Uterus (tissue), 4 donors: ENCODE data around the gene GDI1. TPM values are rescaled to one million over a fixed set of nuclear protein-coding genes. Genes with fewer than 3 reads are reported as not detected.

Experiments used
- DNase-seq, 2 donors: peaks; one replicate each; pipeline ENCODE4 v3.0.0-alpha.2; 2019 to 2020
- H3K27ac ChIP-seq, 2 donors: fragments of 200-600 bp; sonication (generic); 1 replicate in 1 of 2; 2 replicates in 1 of 2; pipeline ENCODE4 v1.5.1; 2016 to 2018
- H3K27me3 ChIP-seq, 2 donors: fragments of 200-600 bp; sonication (generic); one replicate each; pipeline ENCODE4 v1.5.1; 2018 to 2019; ENCODE audit warnings: control low read depth in 1 of 2
- H3K36me3 ChIP-seq, 2 donors: fragments of 200-600 bp; sonication (generic); one replicate each; pipeline ENCODE4 v1.5.1; 2019; ENCODE audit warnings: control low read depth in 1 of 2
- H3K4me1 ChIP-seq, 2 donors: fragments of 200-600 bp; sonication (generic); one replicate each; pipeline ENCODE4 v1.5.1; 2018 to 2019; ENCODE audit warnings: control low read depth in 1 of 2
- H3K4me3 ChIP-seq, 2 donors: fragments of 200-600 bp; sonication (generic); 1 replicate in 1 of 2; 2 replicates in 1 of 2; pipeline ENCODE4 v1.5.1; 2018 to 2019; ENCODE audit warnings: mild to moderate bottlenecking in 1 of 2
- H3K9me3 ChIP-seq, 2 donors: fragments of 200-600 bp; sonication (generic); one replicate each; pipeline ENCODE4 v1.5.1; 2019; ENCODE audit warnings: control low read depth in 1 of 2
- POLR2A ChIP-seq, 2 donors: fragments of 450-650 bp; IDR thresholded peaks; one replicate each; pipeline ENCODE4 v1.6.1; 2016; ENCODE audit warnings: antibody characterized with exemption in 2 of 2, mild to moderate bottlenecking in 1 of 2, moderate library complexity in 1 of 2
- intact Hi-C: fragments of 100-400 bp; cut with DNase I; formaldehyde crosslinking; loops from one replicate; pipeline ENCODE4 v1.15.1; 2023; ENCODE audit warnings: low total_unique reads
- total RNA-seq, 4 donors: library from RNA; depleted of rRNA in 3 of 4; stranded (reverse); fragments of >200 nt in 3 of 4; gene quantifications; one replicate each; pipeline versions ENCODE4 v1.1.0 to v1.2.4, GENCODE V29; 2014 to 2023
- TF ChIP-seq, protein P1 (sequence below), 4 experiments: fragments of 200-600 bp in 2 of 4; fragments of 450-650 bp in 2 of 4; sonication (generic) in 2 of 4; IDR thresholded peaks; one replicate each; pipeline ENCODE4 v1.5.1; 2016 to 2019; ENCODE audit warnings: antibody characterized with exemption in 4 of 4, mild to moderate bottlenecking in 2 of 4, moderate library complexity in 1 of 4
- donor health status: DM: yes; HTN: yes; CAD: no.

The GDI1 gene
- total RNA-seq, 4 donors from 2014 or later: 100.0 to 175 (median 135) TPM

GRCh38 chrX:154430916-154431315, 6.0 kb upstream of the GDI1 start:
- Histone ChIP-seq H3K27me3 (no peaks in the 10 kb centered on the region), H3K4me1 (no peaks in the 10 kb centered on the region), H3K36me3 (no peaks in the 10 kb centered on the region), H3K4me3 (no peak overlapping the region), H3K9me3 (no peaks in the 10 kb centered on the region), H3K27ac (no peak overlapping the region)
- intact Hi-C loops: no loop called here
- TF ChIP-seq, protein P1, sequence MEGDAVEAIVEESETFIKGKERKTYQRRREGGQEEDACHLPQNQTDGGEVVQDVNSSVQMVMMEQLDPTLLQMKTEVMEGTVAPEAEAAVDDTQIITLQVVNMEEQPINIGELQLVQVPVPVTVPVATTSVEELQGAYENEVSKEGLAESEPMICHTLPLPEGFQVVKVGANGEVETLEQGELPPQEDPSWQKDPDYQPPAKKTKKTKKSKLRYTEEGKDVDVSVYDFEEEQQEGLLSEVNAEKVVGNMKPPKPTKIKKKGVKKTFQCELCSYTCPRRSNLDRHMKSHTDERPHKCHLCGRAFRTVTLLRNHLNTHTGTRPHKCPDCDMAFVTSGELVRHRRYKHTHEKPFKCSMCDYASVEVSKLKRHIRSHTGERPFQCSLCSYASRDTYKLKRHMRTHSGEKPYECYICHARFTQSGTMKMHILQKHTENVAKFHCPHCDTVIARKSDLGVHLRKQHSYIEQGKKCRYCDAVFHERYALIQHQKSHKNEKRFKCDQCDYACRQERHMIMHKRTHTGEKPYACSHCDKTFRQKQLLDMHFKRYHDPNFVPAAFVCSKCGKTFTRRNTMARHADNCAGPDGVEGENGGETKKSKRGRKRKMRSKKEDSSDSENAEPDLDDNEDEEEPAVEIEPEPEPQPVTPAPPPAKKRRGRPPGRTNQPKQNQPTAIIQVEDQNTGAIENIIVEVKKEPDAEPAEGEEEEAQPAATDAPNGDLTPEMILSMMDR (IDR thresholded peaks at IDR 0.05): no peak
- no peak for TF ChIP-seq POLR2A (IDR thresholded peaks at IDR 0.05)
- no peak for DNase-seq

GRCh38 chrX:154431341-154431740, 5.6 kb upstream of the GDI1 start:
- H3K27ac ChIP-seq: no peak overlapping the region
- TF ChIP-seq, protein P1 (IDR thresholded peaks at IDR 0.05): no peak
- no peak for TF ChIP-seq POLR2A (IDR thresholded peaks at IDR 0.05)
- no peak overlapping the region for H3K4me3 ChIP-seq
- H3K9me3 ChIP-seq: no peaks in the 10 kb centered on the region
- H3K27me3 ChIP-seq: no peaks in the 10 kb centered on the region
- intact Hi-C loops: no loop called here
- H3K36me3 ChIP-seq: no peaks in the 10 kb centered on the region
- no peaks in the 10 kb centered on the region for H3K4me1 ChIP-seq
- no peak for DNase-seq

DNA sequence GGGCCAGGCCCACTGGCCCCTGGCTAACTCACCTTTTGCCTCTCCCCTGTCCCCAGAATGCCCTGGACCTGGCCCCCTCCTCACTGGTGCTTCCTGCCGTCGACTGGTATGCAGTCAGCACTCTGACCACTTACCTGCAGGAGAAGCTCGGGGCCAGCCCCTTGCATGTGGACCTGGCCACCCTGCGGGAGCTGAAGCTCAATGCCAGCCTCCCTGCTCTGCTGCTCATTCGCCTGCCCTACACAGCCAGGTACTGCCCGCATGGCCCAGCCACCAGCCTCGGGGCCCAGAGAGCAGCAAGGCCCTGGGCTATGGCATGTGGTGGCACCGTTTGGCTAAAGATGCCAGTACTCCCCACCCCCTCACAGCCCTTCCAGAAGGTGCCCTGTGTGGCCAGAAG, 4.7 kb upstream of the GDI1 start:
- H3K27ac ChIP-seq: no peak overlapping the region
- intact Hi-C loops: no loop called here
- H3K36me3 ChIP-seq: no peaks in the 10 kb centered on the region
- H3K9me3 ChIP-seq: no peaks in the 10 kb centered on the region
- DNase-seq: no peak
- no peaks in the 10 kb centered on the region for H3K4me1 ChIP-seq
- no peak overlapping the region for H3K4me3 ChIP-seq
- no peak for TF ChIP-seq POLR2A (IDR thresholded peaks at IDR 0.05)
- TF ChIP-seq, protein P1 (IDR thresholded peaks at IDR 0.05): no peak
- H3K27me3 ChIP-seq: no peaks in the 10 kb centered on the region

DNA sequence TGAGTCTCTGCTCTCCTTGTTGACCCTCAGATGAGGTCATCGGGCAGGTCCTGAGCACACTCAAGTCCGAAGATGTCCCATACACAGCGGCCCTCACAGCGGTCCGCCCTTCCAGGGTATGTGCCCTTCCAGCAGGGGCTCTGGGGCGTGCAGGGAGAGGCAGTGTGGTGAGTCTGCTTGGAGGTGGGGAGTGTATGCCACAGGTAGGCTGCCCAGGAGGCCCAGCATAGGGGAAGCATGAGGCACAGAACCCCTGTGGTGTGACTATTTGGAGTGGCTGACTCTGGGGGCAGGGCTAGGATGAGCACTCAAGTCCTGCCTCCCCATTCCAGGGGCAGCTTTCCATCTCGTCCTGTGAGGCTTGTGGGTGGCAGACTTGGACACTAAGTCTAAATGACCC, 3.3 kb upstream of the GDI1 start:
- no peak overlapping the region for H3K27ac ChIP-seq
- no peaks in the 10 kb centered on the region for H3K27me3 ChIP-seq
- intact Hi-C loops: no loop called here
- DNase-seq: no peak
- no peak overlapping the region for H3K4me3 ChIP-seq
- H3K9me3 ChIP-seq: no peaks in the 10 kb centered on the region
- H3K4me1 ChIP-seq: peaks cover 0 to 2% of the 10 kb centered on the region in 2 donors
- TF ChIP-seq, protein P1 (IDR thresholded peaks at IDR 0.05): no peak
- TF ChIP-seq POLR2A (IDR thresholded peaks at IDR 0.05): no peak
- no peaks in the 10 kb centered on the region for H3K36me3 ChIP-seq

DNA sequence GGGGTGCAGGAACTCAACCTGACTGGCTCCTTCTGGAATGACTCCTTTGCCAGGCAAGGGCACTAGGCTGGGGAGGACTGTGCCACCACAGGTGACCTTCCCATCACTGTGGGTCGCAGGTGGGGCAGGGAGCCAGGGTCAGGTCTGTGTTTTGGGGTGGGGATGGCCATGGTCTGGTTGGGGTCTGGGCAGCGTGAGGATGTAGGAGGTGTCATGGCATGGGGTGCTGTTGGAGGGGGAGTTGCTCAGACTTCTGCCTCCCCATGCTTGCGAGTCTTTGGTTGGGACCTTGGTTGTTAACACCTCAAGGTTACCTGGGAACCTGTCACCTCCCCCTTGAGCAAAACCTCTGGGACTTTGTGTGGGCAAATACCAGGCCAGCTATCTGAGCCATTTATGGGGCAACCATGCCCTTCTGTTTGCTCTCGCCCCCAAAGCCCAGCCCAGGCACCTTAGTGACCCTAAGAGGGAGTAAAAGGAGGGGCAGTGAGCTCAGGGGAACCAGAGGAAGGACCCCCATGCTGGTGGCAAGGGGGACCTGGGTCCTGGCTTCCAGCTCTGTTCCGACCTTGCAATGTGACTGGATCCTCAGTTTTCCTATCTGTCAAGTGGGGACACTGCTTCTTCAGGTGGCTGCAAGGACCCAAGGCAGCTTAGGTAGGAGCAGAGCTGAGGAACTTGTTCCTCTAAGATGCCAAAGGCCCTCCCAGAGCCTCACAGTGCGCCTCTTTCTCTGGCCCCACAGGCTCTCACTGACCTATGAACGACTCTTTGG, 2.4 kb upstream of the GDI1 start:
- DNase-seq: no peak
- no peaks in the 10 kb centered on the region for H3K27me3 ChIP-seq
- intact Hi-C loops: no loop called here
- H3K4me1 ChIP-seq: peaks cover 0 to 6% of the 10 kb centered on the region in 2 donors
- no peak overlapping the region for H3K27ac ChIP-seq
- no peak overlapping the region for H3K4me3 ChIP-seq
- H3K36me3 ChIP-seq: no peaks in the 10 kb centered on the region
- TF ChIP-seq POLR2A (IDR thresholded peaks at IDR 0.05): no peak
- TF ChIP-seq, protein P1 (IDR thresholded peaks at IDR 0.05): no peak
- H3K9me3 ChIP-seq: no peaks in the 10 kb centered on the region
